Prostate gland (tissue), 2 donors: ENCODE measurements around the gene TK1. TPM values are rescaled to one million over a fixed set of nuclear protein-coding genes. Genes with fewer than 3 reads are reported as not detected.

Source experiments
- DNase-seq: peaks from one replicate; pipeline ENCODE4 v3.0.0-alpha.2; 2019; ENCODE audit warnings: low spot score
- H3K27ac ChIP-seq, 2 donors: fragments of 200-600 bp; sonication (generic); 2 replicates each; pipeline ENCODE4 v1.5.1; 2017 to 2019
- H3K27me3 ChIP-seq: fragments of 200-600 bp; sonication (generic); replicated peaks from 2 replicates; pipeline ENCODE4 v1.5.1; 2019; ENCODE audit not compliant: insufficient read depth
- H3K36me3 ChIP-seq, 2 donors: fragments of 200-600 bp; sonication (generic); 1 replicate in 1 of 2; 2 replicates in 1 of 2; pipeline versions ENCODE4 v1.5.1 to v1.8.1; 2017 to 2019
- H3K4me1 ChIP-seq: fragments of 200-600 bp; sonication (generic); replicated peaks from 2 replicates; pipeline ENCODE4 v1.5.1; 2019
- H3K4me3 ChIP-seq, 2 donors: fragments of 200-600 bp; sonication (generic); 2 replicates each; pipeline ENCODE4 v1.5.1; 2017 to 2019
- H3K9me3 ChIP-seq: fragments of 200-600 bp; sonication (generic); 2 replicates; pipeline ENCODE4 v1.5.1; 2017
- CTCF ChIP-seq, 4 experiments: fragments of 200-600 bp in 2 of 4; fragments of 450-650 bp in 2 of 4; sonication (generic) in 2 of 4; IDR thresholded peaks; 1 replicate in 3 of 4; 2 replicates in 1 of 4; pipeline ENCODE4 v1.5.1; 2016 to 2019; ENCODE audit warnings: antibody characterized with exemption in 4 of 4, mild to moderate bottlenecking in 2 of 4, moderate library complexity in 2 of 4
- POLR2A ChIP-seq: fragments of 450-650 bp; IDR thresholded peaks from one replicate; pipeline ENCODE4 v1.6.1; 2016; ENCODE audit warnings: antibody characterized with exemption, mild to moderate bottlenecking
- POLR2AphosphoS5 ChIP-seq: sonication (generic); formaldehyde crosslinking; IDR thresholded peaks from one replicate; pipeline ENCODE4 v1.6.1; 2017; ENCODE audit warnings: antibody characterized with exemption
- WGBS: methylation state at CpG from one replicate; pipeline ENCODE4 v1.1.5; 2018; 5-methylcytosine and 5-hydroxymethylcytosine counted together
- intact Hi-C: fragments of 100-400 bp; cut with DNase I; formaldehyde crosslinking; loops from one replicate; pipeline ENCODE4 v1.14.2; 2022
- total RNA-seq, 2 donors: library from RNA; depleted of rRNA; stranded (reverse); fragments of >200 nt; gene quantifications; one replicate each; pipeline ENCODE4 v1.1.0, GENCODE V29; 2016

Gene TK1
- total RNA-seq, 2 donors from 2014 or later = 10.8 to 11.2 TPM

GRCh38 chr17:78164748-78165607 lies 21.9 kb downstream of the TK1 start:
- 94% methylated on average over 16 of the region's 16 CpGs for WGBS
- Histone ChIP-seq H3K4me1 (peaks cover 5% of the 10 kb centered on the region), H3K27me3 (no peaks in the 10 kb centered on the region), H3K27ac (no peak overlapping the region), H3K36me3 (no peaks in the 10 kb centered on the region), H3K4me3 (no peak overlapping the region), H3K9me3 (no peaks in the 10 kb centered on the region)
- no peak for DNase-seq
- intact Hi-C loops = no loop called here
- TF ChIP-seq CTCF (IDR thresholded peaks at IDR 0.05) (no peak), POLR2AphosphoS5 (no peak), POLR2A (no peak)

GRCh38 chr17:78163881-78164747 lies 22.7 kb downstream of the TK1 start:
- H3K9me3 ChIP-seq = no peaks in the 10 kb centered on the region
- H3K27me3 ChIP-seq = no peaks in the 10 kb centered on the region
- no peaks in the 10 kb centered on the region for H3K36me3 ChIP-seq
- TF ChIP-seq POLR2A (no peak), POLR2AphosphoS5 (no peak), CTCF (IDR thresholded peaks at IDR 0.05) (no peak)
- peak; percentile 58 for DNase-seq
- no peak overlapping the region for H3K4me3 ChIP-seq
- H3K4me1 ChIP-seq = peaks cover 5% of the 10 kb centered on the region
- WGBS = 55% methylated on average over 15 of the region's 22 CpGs
- H3K27ac ChIP-seq = no peak overlapping the region
- intact Hi-C loops = no loop called here

- WGBS = 40% methylated on average over 10 of the region's 10 CpGs
- intact Hi-C loops = no loop called here
Observed at GRCh38 chr17:78159575-78160158, 27.2 kb downstream of the TK1 start.

More at GRCh38 chr17:78159575-78160158, 27.2 kb downstream of the TK1 start:
- peak; percentile 68 for DNase-seq
- Histone ChIP-seq H3K4me1 (peaks cover 5% of the 10 kb centered on the region), H3K27ac (peak overlapping the region; percentile 6 to 49), H3K36me3 (no peaks in the 10 kb centered on the region), H3K4me3 (no peak overlapping the region), H3K27me3 (no peaks in the 10 kb centered on the region), H3K9me3 (no peaks in the 10 kb centered on the region)
- no peak for TF ChIP-seq CTCF (IDR thresholded peaks at IDR 0.05)
- no peak for TF ChIP-seq POLR2A
- TF ChIP-seq POLR2AphosphoS5 = peak; percentile 85
